Measurements from ENCODE around the gene NOSTRIN.

NOSTRIN gene

DNA sequence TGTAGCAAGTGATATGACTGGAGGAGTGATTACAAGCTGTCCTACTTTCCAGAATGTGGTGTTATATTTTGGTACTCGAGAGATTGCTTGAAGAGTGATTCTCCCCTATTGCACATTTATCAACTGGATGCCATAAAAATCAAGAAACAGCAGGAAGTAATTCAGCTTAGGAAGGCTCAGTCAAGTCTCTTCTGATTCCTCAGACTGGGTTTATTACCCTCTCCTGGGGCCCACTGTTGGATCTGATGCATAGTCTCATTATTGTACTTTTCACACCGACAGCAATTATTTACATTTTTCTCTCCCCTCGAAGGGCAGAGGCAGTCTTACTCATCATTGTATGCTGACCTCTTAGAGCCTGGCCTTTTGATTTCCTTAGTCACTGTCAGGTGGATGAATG is 9.3 kb downstream of the NOSTRIN start:
- Histone ChIP-seq H3K4me1 (ENCODE audit: control insufficient read depth, insufficient read depth, low read length) (no peaks in the 10 kb centered on the region), H3K9me3 (ENCODE audit: control insufficient read depth, insufficient read depth, low read depth, low read length) (no peaks in the 10 kb centered on the region), H3K36me3 (ENCODE audit: control insufficient read depth in 2 of 2, insufficient read depth in 1 of 2, low read length in 2 of 2) (no peaks in the 10 kb centered on the region), H3K27ac (ENCODE audit: extremely low read depth, low read depth, low read length) (no peak overlapping the region), H3K4me3 (ENCODE audit: low read depth, low read length) (no peak overlapping the region)
- POLR2A ChIA-PET = no interaction called here
- CTCF ChIA-PET = no interaction called here
- TF ChIP-seq TCF7L2 (IDR thresholded peaks at IDR 0.05; ENCODE audit: borderline replicate concordance, low read depth, low read length) = no peak
- no peak for TF ChIP-seq HOXA7 (CRISPR knock-in tag; IDR thresholded peaks at IDR 0.05; ENCODE audit: borderline replicate concordance)
- no peak for TF ChIP-seq ZBTB21 (tag by site-specific recombination; IDR thresholded peaks at IDR 0.05)
- TF ChIP-seq TRIM28 (IDR thresholded peaks at IDR 0.05; ENCODE audit: borderline replicate concordance, low read length) = no peak
- no peak for TF ChIP-seq ZNF426 (tag by site-specific recombination; IDR thresholded peaks at IDR 0.05)
- no peak for TF ChIP-seq MEIS1 (CRISPR knock-in tag; IDR thresholded peaks at IDR 0.05; ENCODE audit: borderline replicate concordance)
- TF ChIP-seq ZNF10 (tag by site-specific recombination; IDR thresholded peaks at IDR 0.05) = no peak
- TF ChIP-seq, protein P1, sequence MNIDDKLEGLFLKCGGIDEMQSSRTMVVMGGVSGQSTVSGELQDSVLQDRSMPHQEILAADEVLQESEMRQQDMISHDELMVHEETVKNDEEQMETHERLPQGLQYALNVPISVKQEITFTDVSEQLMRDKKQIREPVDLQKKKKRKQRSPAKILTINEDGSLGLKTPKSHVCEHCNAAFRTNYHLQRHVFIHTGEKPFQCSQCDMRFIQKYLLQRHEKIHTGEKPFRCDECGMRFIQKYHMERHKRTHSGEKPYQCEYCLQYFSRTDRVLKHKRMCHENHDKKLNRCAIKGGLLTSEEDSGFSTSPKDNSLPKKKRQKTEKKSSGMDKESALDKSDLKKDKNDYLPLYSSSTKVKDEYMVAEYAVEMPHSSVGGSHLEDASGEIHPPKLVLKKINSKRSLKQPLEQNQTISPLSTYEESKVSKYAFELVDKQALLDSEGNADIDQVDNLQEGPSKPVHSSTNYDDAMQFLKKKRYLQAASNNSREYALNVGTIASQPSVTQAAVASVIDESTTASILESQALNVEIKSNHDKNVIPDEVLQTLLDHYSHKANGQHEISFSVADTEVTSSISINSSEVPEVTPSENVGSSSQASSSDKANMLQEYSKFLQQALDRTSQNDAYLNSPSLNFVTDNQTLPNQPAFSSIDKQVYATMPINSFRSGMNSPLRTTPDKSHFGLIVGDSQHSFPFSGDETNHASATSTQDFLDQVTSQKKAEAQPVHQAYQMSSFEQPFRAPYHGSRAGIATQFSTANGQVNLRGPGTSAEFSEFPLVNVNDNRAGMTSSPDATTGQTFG (tag by site-specific recombination; IDR thresholded peaks at IDR 0.05; ENCODE audit: borderline replicate concordance) = no peak
- TF ChIP-seq ZNF600 (tag by site-specific recombination; IDR thresholded peaks at IDR 0.05) = no peak
- TF ChIP-seq ZNF202 (tag by site-specific recombination; IDR thresholded peaks at IDR 0.05; ENCODE audit: borderline replicate concordance) = no peak
- TF ChIP-seq BCL11A (tag by site-specific recombination; IDR thresholded peaks at IDR 0.05; ENCODE audit: low read depth) = no peak
- TF ChIP-seq GLI4 (tag by site-specific recombination; IDR thresholded peaks at IDR 0.05) = no peak
- no peak for TF ChIP-seq ZNF670 (tag by site-specific recombination; IDR thresholded peaks at IDR 0.05; ENCODE audit: low read depth)
- TF ChIP-seq, protein P2, sequence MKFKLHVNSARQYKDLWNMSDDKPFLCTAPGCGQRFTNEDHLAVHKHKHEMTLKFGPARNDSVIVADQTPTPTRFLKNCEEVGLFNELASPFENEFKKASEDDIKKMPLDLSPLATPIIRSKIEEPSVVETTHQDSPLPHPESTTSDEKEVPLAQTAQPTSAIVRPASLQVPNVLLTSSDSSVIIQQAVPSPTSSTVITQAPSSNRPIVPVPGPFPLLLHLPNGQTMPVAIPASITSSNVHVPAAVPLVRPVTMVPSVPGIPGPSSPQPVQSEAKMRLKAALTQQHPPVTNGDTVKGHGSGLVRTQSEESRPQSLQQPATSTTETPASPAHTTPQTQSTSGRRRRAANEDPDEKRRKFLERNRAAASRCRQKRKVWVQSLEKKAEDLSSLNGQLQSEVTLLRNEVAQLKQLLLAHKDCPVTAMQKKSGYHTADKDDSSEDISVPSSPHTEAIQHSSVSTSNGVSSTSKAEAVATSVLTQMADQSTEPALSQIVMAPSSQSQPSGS (tag by site-specific recombination; IDR thresholded peaks at IDR 0.05; ENCODE audit: low read depth) = no peak
- TF ChIP-seq RBAK (tag by site-specific recombination; IDR thresholded peaks at IDR 0.05) = no peak
- TF ChIP-seq, protein P3, sequence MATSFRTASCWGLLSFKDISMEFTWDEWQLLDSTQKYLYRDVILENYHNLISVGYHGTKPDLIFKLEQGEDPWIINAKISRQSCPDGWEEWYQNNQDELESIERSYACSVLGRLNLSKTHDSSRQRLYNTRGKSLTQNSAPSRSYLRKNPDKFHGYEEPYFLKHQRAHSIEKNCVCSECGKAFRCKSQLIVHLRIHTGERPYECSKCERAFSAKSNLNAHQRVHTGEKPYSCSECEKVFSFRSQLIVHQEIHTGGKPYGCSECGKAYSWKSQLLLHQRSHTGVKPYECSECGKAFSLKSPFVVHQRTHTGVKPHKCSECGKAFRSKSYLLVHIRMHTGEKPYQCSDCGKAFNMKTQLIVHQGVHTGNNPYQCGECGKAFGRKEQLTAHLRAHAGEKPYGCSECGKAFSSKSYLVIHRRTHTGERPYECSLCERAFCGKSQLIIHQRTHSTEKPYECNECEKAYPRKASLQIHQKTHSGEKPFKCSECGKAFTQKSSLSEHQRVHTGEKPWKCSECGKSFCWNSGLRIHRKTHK (tag by site-specific recombination; IDR thresholded peaks at IDR 0.05) = no peak
- no peak for TF ChIP-seq ZNF394 (tag by site-specific recombination; IDR thresholded peaks at IDR 0.05; ENCODE audit: borderline replicate concordance)
- no peak for TF ChIP-seq ZNF132 (tag by site-specific recombination; IDR thresholded peaks at IDR 0.05; ENCODE audit: borderline replicate concordance)
- TF ChIP-seq HOXD13 (CRISPR knock-in tag; IDR thresholded peaks at IDR 0.05; ENCODE audit: borderline replicate concordance) = no peak

DNA sequence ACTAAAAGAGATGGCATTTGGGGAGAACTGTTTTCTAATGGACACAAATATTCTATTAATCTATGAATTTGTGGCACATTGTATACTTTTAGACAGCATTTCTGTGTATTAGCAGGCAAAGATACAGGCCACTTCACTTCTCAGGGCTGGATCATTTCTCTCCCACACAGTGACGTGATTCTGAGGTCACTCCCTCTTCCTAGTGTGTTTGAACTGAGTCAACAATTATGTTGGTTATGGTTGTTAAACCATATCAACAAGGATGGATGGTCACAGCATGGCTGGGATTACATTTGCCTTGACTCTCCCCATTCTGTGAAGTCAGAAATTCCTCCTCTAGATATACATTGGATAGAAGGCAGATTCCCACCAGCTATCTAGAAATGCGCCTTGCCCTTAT is 11.6 kb downstream of the NOSTRIN start:
- TF ChIP-seq ZNF169 (tag by site-specific recombination; IDR thresholded peaks at IDR 0.05) (no peak), ZNF768 (tag by site-specific recombination; IDR thresholded peaks at IDR 0.05) (no peak), BCL11B (tag by site-specific recombination; IDR thresholded peaks at IDR 0.05; ENCODE audit: low read depth) (no peak), ZNF664 (tag by site-specific recombination; IDR thresholded peaks at IDR 0.05) (no peak), ZNF629 (tag by site-specific recombination; IDR thresholded peaks at IDR 0.05) (peak; percentile 62; the same call in 1 of the 2 replicates), ZBTB21 (tag by site-specific recombination; IDR thresholded peaks at IDR 0.05) (0 out of 2 replicates have a peak, but pooled peaks have one; percentile 42), REPIN1 (tag by site-specific recombination; IDR thresholded peaks at IDR 0.05; ENCODE audit: low read depth) (no peak)
- H3K9me3 ChIP-seq (ENCODE audit: control insufficient read depth, insufficient read depth, low read depth, low read length) = no peaks in the 10 kb centered on the region
- no peak overlapping the region for H3K27ac ChIP-seq (ENCODE audit: extremely low read depth, low read depth, low read length)
- H3K36me3 ChIP-seq (ENCODE audit: control insufficient read depth in 2 of 2, insufficient read depth in 1 of 2, low read length in 2 of 2) = no peaks in the 10 kb centered on the region
- CTCF ChIA-PET = interaction anchor here (0.6 to 1.0 kb wide), 2 partner anchors 40 to 116 kb away, joined by 3 read pairs; no protein-coding TSS in a partner anchor
- POLR2A ChIA-PET = no interaction called here
- H3K4me1 ChIP-seq (ENCODE audit: control insufficient read depth, insufficient read depth, low read length) = no peaks in the 10 kb centered on the region
- H3K4me3 ChIP-seq (ENCODE audit: low read depth, low read length) = no peak overlapping the region

All from HEK293 (cell line).